Measurements from ENCODE around the gene AGRP.

AGRP gene

GRCh38 chr16:67463059-67463458 is 20.3 kb downstream of the AGRP start:
- FAIRE-seq, result no peak

- no peak for FAIRE-seq
Measured at GRCh38 chr16:67462279-67462655, 21.1 kb downstream of the AGRP start.

DNA sequence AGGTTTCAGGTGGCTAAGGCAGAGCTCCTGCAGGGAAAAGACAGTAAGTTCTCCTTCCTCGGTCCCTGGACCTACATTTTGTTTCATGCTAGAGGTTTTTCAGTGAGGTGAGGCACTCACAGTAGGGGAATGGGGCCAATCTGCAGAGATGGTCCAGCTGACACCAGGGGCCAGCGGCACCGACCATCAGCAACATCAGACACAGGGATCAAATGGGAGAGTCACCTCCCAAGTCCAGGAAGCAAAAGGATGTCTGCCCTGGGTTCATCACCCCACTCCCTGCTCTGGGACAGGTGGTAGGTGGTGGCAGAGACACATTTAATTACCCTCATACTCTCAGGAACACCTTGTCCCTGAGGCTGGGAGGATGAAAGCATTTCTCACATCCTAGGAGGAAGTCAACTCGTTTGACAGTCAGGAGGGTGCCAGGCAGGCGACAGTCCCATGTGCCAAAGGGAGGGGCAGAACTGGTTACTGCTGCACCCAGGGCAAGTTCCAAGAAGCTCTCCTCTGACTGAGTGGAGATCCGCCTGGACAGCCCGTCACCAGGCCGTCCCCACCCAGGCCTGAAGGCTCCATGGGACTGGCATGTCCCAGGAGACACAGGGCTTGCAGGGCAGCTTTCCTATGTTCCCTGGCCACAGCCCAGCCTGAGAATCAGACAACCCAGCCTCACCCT is 21.6 kb downstream of the AGRP start:
- FAIRE-seq, result no peak

DNA sequence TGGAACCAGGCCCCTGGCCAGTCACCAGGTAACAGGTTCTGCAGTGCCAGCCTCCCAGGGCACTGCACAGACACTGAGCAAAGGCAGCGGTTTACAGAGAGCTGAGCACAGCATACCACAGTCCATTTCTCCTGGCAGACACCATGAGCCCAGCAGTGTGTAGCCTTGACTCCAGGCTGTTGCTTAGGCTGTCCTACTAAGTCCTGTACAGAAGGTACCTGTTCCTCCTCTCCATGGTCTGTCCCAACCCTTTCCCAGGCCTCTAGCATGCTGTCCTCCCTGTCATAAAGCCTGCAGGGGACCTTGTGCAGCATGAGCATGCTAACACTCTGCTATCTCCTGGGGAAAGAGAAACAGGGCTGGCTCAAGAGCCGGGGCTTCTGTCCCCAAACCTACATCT is 22.4 kb downstream of the AGRP start:
- no peak for FAIRE-seq

DNA sequence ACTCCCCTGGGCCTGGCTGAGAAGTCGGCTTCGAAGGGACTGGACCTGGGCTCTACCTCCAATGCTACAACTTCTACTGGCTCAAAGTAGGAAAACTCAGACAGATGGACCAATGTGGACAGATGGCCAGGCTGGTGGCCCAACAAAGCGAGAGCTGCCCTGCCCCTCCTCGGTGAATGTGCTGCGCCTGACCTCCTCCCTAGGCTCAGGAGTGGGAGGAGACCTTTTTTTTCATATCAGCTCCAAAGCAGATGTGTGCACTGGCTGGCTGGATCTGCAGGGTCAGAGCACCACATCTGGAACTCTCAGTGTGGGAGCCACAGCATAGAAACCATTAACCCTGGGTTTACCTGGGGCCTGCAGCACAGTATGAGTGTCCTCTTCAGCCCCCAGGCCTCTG is 23.2 kb downstream of the AGRP start:
- FAIRE-seq, result no peak

GRCh38 chr16:67459861-67460150 is 23.5 kb downstream of the AGRP start:
- no peak for FAIRE-seq

GRCh38 chr16:67459066-67459860 is 24.1 kb downstream of the AGRP start:
- no peak for FAIRE-seq

- FAIRE-seq, result no peak
Measured at GRCh38 chr16:67458121-67458641, 25.2 kb downstream of the AGRP start.

DNA sequence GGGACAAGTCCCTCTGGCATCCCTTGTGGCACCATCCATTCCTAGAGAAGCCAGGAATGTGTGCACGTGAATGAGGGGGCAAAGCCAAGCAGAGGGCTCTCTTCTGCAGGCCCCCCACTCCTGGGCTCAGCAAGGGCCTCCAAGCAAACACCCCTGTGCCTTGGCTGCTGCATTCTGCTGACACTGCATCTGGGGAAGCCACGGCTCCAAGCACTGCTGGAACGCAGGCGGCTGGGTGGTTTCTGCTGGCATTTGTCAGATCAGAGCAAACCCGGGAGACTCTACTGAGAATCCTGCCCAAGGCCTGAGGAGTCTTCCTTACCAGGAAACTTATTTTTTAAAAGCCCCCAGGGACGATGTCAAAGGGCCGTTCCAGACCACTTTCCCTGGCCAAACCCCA is 25.7 kb downstream of the AGRP start:
- FAIRE-seq, result no peak

DNA sequence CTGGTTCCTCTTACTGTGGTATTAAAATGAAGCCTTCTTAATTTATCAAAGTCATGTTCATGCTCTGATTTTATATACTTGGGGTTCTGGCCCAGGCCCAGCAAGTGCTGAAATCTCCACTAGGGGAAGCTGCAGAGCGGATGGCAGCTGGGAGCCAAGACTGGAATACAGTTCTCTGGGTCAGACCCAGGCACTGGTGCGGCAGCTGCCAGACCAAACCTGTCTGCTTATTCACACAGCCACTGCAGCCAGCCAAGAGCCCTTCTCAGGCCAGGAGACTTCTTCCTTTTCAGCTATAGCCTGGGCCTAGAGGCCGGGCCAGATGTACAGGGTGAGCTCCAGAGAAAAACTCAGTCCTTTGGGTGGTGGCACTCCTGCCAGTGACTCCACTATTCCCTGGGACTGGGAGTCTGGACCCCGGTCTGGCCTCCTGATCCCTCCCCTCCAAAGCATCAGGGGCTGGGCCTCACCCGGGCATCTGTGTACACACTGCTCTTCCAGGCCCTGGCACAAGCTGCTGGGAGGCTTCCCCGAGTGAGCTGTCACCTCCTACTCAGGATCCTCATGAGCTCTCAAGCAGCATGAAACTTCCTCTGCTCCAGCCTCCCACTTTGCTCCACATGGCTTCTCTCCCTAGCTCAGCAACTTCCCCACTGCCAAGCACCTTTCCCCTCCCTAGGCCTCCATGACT is 26.8 kb downstream of the AGRP start:
- no peak for FAIRE-seq

DNA sequence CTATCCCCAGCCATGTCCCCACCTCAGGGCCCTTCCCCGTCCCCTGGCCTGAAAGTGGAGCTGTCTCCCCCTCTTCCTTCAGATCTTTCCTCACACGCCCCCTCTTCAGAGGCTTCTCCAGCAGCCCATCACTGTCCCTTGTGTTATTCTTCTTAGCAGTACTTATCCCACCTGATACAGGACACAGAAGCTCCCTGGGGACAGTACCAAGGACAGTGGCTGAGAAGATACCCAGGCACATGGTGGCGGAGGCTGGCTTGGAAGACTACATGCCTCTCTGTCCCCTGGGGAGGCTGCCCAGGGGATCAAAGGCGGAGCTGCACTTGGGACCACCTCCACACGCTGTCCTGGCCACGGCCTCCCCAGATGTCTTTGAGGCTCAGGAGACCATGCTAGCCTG is 28.5 kb downstream of the AGRP start:
- no peak for FAIRE-seq

DNA sequence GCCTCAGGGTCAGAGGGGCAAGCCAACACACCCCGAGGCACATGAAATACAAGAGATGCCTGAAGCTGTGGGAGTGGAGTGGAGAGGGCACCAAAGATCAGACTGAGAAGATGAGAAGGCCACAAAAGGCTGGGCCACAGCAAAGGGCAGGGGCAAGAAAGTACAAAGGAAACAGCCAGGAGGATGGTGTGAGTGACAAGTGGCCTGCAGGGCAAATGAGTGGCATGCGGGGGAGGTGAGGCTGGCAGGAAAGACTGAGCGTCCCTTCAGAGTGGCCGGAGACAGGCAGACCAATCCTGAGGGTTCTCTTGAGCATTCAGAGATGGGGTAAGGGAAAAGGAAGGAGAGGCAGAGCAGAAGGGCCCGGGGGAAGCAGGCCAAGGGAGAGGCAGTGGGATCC is 29.2 kb downstream of the AGRP start:
- no peak for FAIRE-seq

GRCh38 chr16:67451704-67452435 is 31.5 kb downstream of the AGRP start:
- FAIRE-seq, result no peak

- no peak for FAIRE-seq
Measured at GRCh38 chr16:67451061-67451703, 32.2 kb downstream of the AGRP start.

GRCh38 chr16:67449739-67450138 is 33.6 kb downstream of the AGRP start:
- no peak for FAIRE-seq

DNA sequence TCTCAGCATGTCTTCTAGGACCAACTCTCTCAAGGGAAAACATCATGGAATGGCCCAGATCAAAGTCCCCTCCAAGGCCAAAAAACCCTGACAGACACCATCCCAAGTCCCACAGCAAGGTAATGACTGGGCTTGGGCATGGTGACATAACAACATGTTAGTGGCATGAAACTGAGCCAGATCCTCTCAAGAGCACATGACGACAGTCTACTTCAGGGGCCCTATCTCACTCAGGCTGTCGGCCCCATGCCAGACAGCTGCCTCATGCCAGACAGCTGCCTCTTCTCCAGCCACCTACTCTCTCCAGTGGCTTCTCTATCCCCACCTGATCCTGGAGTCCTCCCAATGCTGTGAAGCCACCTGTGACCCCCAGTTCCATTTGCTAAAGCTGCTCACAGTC is 34.0 kb downstream of the AGRP start:
- no peak for FAIRE-seq

DNA sequence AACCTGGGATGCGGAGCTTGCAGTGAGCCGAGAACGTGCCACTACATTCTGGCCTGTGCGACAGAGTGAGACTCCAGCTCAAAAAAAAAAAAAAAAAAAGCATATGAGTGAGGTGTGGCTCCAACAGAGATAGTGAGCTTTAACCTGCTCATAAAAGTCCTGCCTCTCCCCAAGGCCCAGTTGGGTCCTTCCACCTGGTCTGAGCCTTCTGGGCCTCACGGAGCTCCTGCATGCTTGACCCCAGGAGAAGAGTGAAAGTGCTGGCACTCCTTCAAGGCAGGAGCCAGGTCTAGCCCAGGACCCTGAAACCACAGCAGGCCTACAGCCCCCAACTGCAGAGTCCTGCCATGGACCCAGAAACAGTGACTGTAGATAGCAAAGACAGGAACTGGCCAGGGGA is 34.8 kb downstream of the AGRP start:
- no peak for FAIRE-seq

DNA sequence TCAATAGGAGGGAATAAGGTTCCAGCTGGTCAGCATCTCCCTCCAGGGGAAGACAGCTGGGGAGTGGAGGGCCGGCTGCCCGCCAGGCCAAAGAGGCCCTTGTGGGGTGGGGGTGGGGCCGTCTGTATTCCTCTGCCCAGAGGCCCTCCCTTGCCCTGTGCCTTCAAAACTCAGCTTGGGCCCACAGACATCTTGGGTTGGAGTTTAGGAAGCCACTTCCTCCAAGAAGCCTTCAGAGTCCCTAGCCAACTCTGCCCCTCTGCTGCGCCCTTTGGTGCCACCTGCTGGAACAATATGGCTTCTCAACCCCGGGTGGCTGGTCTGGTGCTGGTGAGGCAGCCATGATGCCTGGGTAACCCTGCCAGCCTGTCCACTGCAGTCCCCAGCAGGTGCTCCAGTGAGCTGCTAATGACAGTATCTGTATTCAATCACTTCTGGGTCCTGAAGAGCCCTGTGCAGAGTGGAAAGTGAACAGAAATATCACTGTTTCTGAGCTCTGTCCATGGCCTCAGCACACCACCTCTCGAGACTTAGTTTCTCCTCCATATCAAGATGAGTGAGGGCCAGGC is 35.8 kb downstream of the AGRP start:
- no peak for FAIRE-seq

DNA sequence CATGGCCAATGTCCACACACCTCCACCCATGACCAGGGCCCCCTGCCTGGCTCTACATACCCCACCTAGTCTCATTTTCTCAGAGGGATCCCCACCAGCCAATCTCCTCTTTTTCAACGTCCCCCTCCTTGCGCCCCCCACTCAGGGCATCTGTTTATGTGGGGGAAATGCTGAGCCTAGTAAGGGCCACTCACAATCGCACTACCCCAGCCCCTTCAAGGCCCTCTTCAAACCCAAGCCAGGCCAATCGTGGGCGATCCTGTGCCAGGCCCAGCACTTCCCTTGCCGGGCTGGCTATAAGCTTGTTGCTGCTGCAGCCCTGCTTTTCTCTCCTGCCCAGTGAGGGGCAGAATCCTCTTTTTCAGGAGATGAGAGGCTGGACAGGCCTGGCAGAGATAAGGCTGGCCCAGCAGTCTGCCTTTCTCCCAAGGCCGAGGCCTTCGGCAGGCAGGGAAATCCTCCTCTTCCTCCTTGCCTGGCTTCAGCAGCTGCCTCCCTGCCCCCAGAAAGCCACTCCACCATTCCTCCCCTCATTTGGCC is 36.3 kb downstream of the AGRP start:
- no peak for FAIRE-seq

DNA sequence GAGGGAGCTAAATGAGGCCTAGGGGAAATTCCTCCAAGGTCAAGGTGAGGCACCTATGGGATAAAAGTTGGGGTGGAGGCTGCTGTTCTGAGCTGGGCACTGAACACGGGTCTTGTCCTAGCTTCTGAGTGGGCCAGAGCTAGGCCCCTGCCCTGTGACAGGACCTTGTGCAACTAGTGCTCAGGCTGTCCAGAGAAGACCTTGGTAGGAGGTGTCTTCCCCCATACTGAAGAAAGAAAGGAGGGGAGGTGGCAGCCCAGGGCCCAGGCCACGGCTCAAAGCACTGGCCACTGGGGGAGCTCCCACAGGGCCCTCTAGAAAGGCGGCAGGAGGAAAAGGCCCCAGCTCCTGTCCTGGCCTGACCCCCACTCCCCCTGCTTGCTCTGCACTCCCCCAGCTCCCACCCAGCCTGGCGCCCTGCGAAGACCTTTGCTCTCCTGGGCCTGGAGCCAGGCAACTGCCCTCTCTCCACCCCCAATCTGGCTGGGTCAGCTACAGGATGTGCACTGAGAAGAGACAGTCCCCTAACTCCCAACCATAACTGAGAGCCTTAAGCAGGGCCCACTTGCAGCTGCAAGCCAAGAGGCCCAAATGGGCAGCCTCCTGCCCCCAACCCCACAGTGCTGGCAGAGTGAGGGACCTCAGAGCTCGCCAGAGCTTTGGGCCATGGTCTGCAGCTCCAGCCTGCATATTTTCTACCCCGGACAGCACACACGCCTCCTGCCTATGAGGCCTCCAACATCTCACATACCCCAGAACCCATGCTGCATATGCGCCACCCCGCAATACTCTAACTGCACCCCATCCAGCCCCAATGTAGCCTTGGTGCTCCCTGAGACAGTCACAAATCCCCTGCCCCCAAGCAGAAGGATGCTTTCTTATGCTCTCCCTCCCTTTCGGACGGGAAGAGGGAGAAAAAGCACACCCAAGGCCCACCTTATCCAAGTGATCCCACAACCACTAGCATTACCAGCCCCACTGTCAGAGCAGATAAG is 37.1 kb downstream of the AGRP start:
- FAIRE-seq, result no peak

DNA sequence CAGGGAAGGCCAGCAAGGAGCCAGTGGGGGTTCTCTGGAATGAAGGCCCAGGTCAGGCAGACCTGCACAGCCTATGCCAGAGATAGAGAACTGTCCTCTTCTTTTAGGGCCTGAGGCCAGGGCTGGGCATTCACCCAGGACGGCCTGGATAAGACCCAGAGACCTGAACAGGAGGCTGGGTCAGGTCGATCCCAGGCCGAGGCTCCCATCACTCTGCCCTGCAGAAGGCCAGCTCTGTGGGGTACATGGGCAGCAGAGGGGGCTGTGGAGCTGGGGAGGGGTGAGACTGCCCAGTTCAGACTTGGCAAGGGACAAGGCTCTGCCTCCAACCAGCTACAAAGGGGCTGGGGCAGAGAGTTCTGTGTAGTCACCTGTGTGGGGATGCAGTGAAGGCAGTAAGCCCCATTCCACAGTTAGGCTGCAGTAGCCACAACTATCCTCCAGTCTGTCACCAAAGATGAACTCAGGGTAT is 37.9 kb downstream of the AGRP start:
- no peak for FAIRE-seq
